OCI-LY1 (cell line): ENCODE measurements around the gene TTL.
A peak's percentile ranks its signal among the peaks of the same experiment; 100 is the strongest.
"Not testable (repeated sequence)": the region's sequence is repeated elsewhere in the genome, so short reads cannot be mapped to it uniquely, and the experiment has no call there.

Experiments used
- H2AFZ ChIP-seq: fragments of 200-600 bp; sonication (generic), shearing (Covaris generic); 2 replicates; pipeline ENCODE4 v1.6.0; 2014; ENCODE audit warnings: antibody characterized with exemption, mild to moderate bottlenecking, low read length
- H3F3A ChIP-seq: fragments of 200-600 bp; sonication (generic), shearing (Covaris generic); 2 replicates; pipeline ENCODE4 v1.6.0; 2014; ENCODE audit warnings: mild to moderate bottlenecking, antibody characterized with exemption, low read length, moderate library complexity; ENCODE audit not compliant: insufficient read depth
- H3K27ac ChIP-seq: fragments of 200-600 bp; sonication (generic); 2 replicates; pipeline ENCODE4 v1.5.1; 2014; ENCODE audit warnings: low read length, mixed run types, mild to moderate bottlenecking, low read depth; ENCODE audit not compliant: poor library complexity, severe bottlenecking
- H3K27me3 ChIP-seq: fragments of 200-600 bp; sonication (generic); 2 replicates; pipeline ENCODE4 v1.6.0; 2014; ENCODE audit warnings: antibody characterized with exemption, mild to moderate bottlenecking, low read length, moderate library complexity; ENCODE audit not compliant: insufficient read depth
- H3K36me3 ChIP-seq: fragments of 200-600 bp; sonication (generic); 2 replicates; pipeline ENCODE4 v1.6.1; 2014; ENCODE audit warnings: mild to moderate bottlenecking, antibody characterized with exemption, low read length, moderate library complexity, mixed read lengths; ENCODE audit not compliant: insufficient read depth
- H3K4me1 ChIP-seq: fragments of 200-600 bp; sonication (generic); 2 replicates; pipeline ENCODE4 v1.5.1; 2014; ENCODE audit warnings: mild to moderate bottlenecking, low read length, moderate library complexity; ENCODE audit not compliant: insufficient read depth, severe bottlenecking
- H3K4me2 ChIP-seq: fragments of 200-600 bp; sonication (generic), shearing (Covaris generic); 2 replicates; pipeline ENCODE4 v1.6.1; 2014; ENCODE audit warnings: low read length
- H3K4me3 ChIP-seq: fragments of 200-600 bp; sonication (generic); 2 replicates; pipeline ENCODE4 v1.5.1; 2014; ENCODE audit warnings: low read length, low read depth, mild to moderate bottlenecking, mixed read lengths; ENCODE audit not compliant: poor library complexity, severe bottlenecking
- H3K79me2 ChIP-seq: fragments of 200-600 bp; shearing (Covaris generic); 2 replicates; pipeline ENCODE4 v1.6.1; 2016; ENCODE audit warnings: mixed run types, low read length, mixed read lengths; ENCODE audit not compliant: insufficient read depth
- H3K9ac ChIP-seq: fragments of 200-600 bp; sonication (generic), shearing (Covaris generic); 2 replicates; pipeline ENCODE4 v1.6.1; 2014; ENCODE audit warnings: mild to moderate bottlenecking, low read length, mixed read lengths
- H3K9me2 ChIP-seq: fragments of 200-600 bp; sonication (generic), shearing (Covaris generic); 2 replicates; pipeline ENCODE4 v1.6.1; 2014; ENCODE audit warnings: low read depth, mild to moderate bottlenecking, low read length, mixed read lengths
- H3K9me3 ChIP-seq: fragments of 200-600 bp; shearing (Covaris generic); 2 replicates; pipeline ENCODE4 v1.6.1; 2014; ENCODE audit warnings: low read length, mixed read lengths
- H4K20me1 ChIP-seq: fragments of 200-600 bp; sonication (generic), shearing (Covaris generic); 2 replicates; pipeline ENCODE4 v1.6.0; 2016; ENCODE audit warnings: mild to moderate bottlenecking, low read length; ENCODE audit not compliant: insufficient read depth
- CTCF ChIP-seq: fragments of 200-600 bp; sonication (generic), shearing (Covaris generic); IDR thresholded peaks from 2 replicates; pipeline ENCODE4 v1.5.1; 2017; ENCODE audit warnings: mild to moderate bottlenecking, antibody characterized with exemption, low read length, moderate library complexity, mixed read lengths
- EZH2 ChIP-seq: fragments of 200-600 bp; sonication (generic), shearing (Covaris generic); IDR thresholded peaks from 2 replicates; pipeline ENCODE4 v1.8.0; 2017; ENCODE audit warnings: borderline replicate concordance, mixed run types, mild to moderate bottlenecking, antibody characterized with exemption, low read length, moderate library complexity, mixed read lengths

TTL gene

GRCh38 chr2:112493858-112494648 lies 12.1 kb downstream of the TTL start:
- Histone ChIP-seq H3F3A (no peaks in the 10 kb centered on the region), H3K9me3 (no peaks in the 10 kb centered on the region), H4K20me1 (no peaks in the 10 kb centered on the region), H3K27me3 (no peaks in the 10 kb centered on the region), H3K36me3 (peaks cover 24% of the 10 kb centered on the region), H2AFZ (no peak overlapping the region), H3K4me1 (no peaks in the 10 kb centered on the region), H3K4me3 (no peak overlapping the region), H3K9ac (no peak overlapping the region), H3K4me2 (no peak overlapping the region), H3K79me2 (no peaks in the 10 kb centered on the region), H3K9me2 (no peaks in the 10 kb centered on the region), H3K27ac (no peak overlapping the region)
- TF ChIP-seq EZH2 (no peak), CTCF (no peak)

GRCh38 chr2:112494828-112495227 lies 12.9 kb downstream of the TTL start:
- H3K36me3 ChIP-seq, result peaks cover 24% of the 10 kb centered on the region
- no peaks in the 10 kb centered on the region for H3K27me3 ChIP-seq
- no peak for TF ChIP-seq CTCF
- TF ChIP-seq EZH2, result no peak
- H3K9me3 ChIP-seq, result no peaks in the 10 kb centered on the region
- no peaks in the 10 kb centered on the region for H3K9me2 ChIP-seq
- no peak overlapping the region for H3K4me2 ChIP-seq
- H3K4me3 ChIP-seq, result no peak overlapping the region
- no peaks in the 10 kb centered on the region for H3K4me1 ChIP-seq
- H3K9ac ChIP-seq, result no peak overlapping the region
- no peaks in the 10 kb centered on the region for H3K79me2 ChIP-seq
- H2AFZ ChIP-seq, result no peak overlapping the region
- no peak overlapping the region for H3K27ac ChIP-seq
- H3F3A ChIP-seq, result no peaks in the 10 kb centered on the region
- no peaks in the 10 kb centered on the region for H4K20me1 ChIP-seq

GRCh38 chr2:112495878-112496277 lies 13.9 kb downstream of the TTL start:
- not testable (repeated sequence) for H3K9me2 ChIP-seq, H3K79me2 ChIP-seq, H3K4me3 ChIP-seq, H2AFZ ChIP-seq, H3K4me1 ChIP-seq, H3K27me3 ChIP-seq, H3K27ac ChIP-seq, H3K9me3 ChIP-seq, H3K9ac ChIP-seq, H3F3A ChIP-seq, H4K20me1 ChIP-seq, H3K4me2 ChIP-seq
- H3K36me3 ChIP-seq, result peaks cover 24% of the 10 kb centered on the region

GRCh38 chr2:112500850-112501484 lies 19.0 kb downstream of the TTL start:
- not testable (repeated sequence) for H3K79me2 ChIP-seq, H3K27ac ChIP-seq, H3K4me3 ChIP-seq, H4K20me1 ChIP-seq, H3K4me1 ChIP-seq, H2AFZ ChIP-seq, H3K4me2 ChIP-seq, H3K9me3 ChIP-seq, H3K27me3 ChIP-seq, H3K9me2 ChIP-seq, H3K9ac ChIP-seq, H3F3A ChIP-seq
- TF ChIP-seq CTCF, result peak; percentile 27; the same call in 1 of the 2 replicates
- H3K36me3 ChIP-seq, result peaks cover 14% of the 10 kb centered on the region

GRCh38 chr2:112509239-112509998 lies 27.5 kb downstream of the TTL start:
- not testable (repeated sequence) for H3K9me3 ChIP-seq, H2AFZ ChIP-seq, H3F3A ChIP-seq, H3K79me2 ChIP-seq, H3K9ac ChIP-seq, H3K9me2 ChIP-seq, H4K20me1 ChIP-seq, H3K27ac ChIP-seq, H3K4me2 ChIP-seq, H3K27me3 ChIP-seq, H3K4me3 ChIP-seq, H3K4me1 ChIP-seq
- peaks cover 19% of the 10 kb centered on the region for H3K36me3 ChIP-seq
